CD14-positive monocyte (primary cell): ENCODE data around the gene XRCC4. TPM values are rescaled to one million over a fixed set of nuclear protein-coding genes. Genes with fewer than 3 reads are reported as not detected.

Experiments
- DNase-seq, 3 donors: peaks; one replicate each; pipeline ENCODE4 v3.0.0-alpha.2; 2011 to 2022
- H2AFZ ChIP-seq: 2 replicates; pipeline ENCODE4 v1.6.0; 2012; ENCODE audit warnings: mild to moderate bottlenecking, low read depth, low read length, inconsistent platforms; ENCODE audit not compliant: insufficient read depth, poor library complexity, severe bottlenecking
- H3K27ac ChIP-seq, 2 donors: 1 replicate in 1 of 2; 2 replicates in 1 of 2; pipeline ENCODE4 v1.5.1; 2012 to 2013; ENCODE audit warnings: low read length in 2 of 2, control low read depth in 1 of 2, inconsistent platforms in 1 of 2, low read depth in 1 of 2, mild to moderate bottlenecking in 1 of 2
- H3K27me3 ChIP-seq, 2 donors: one replicate each; pipeline versions ENCODE4 v1.6.0 to v1.6.1; 2011 to 2013; ENCODE audit warnings: low read length in 2 of 2; ENCODE audit not compliant: control insufficient read depth in 2 of 2, insufficient read depth in 2 of 2
- H3K36me3 ChIP-seq, 2 donors: replicated peaks in 1 of 2; 1 replicate in 1 of 2; 2 replicates in 1 of 2; pipeline versions ENCODE4 v1.5.1 to v1.6.1; 2012 to 2013; ENCODE audit warnings: low read length in 2 of 2, control low read depth in 1 of 2, inconsistent platforms in 1 of 2, mild to moderate bottlenecking in 1 of 2; ENCODE audit not compliant: insufficient read depth in 2 of 2, control insufficient read depth in 1 of 2
- H3K4me1 ChIP-seq, 2 donors: 1 replicate in 1 of 2; 2 replicates in 1 of 2; pipeline versions ENCODE4 v1.5.1 to v1.6.1; 2012 to 2013; ENCODE audit warnings: low read length in 2 of 2, control low read depth in 1 of 2, inconsistent platforms in 1 of 2, mild to moderate bottlenecking in 1 of 2, moderate library complexity in 1 of 2; ENCODE audit not compliant: insufficient read depth in 2 of 2, control insufficient read depth in 1 of 2
- H3K4me2 ChIP-seq: replicated peaks from 2 replicates; pipeline ENCODE3; 2012; ENCODE audit warnings: low read length, moderate library complexity, mild to moderate bottlenecking; ENCODE audit not compliant: poor library complexity, severe bottlenecking; ENCODE audit errors: extremely low read depth
- H3K4me3 ChIP-seq, 3 experiments: fragments of 200-600 bp in 1 of 3; sonication (generic) in 1 of 3; replicated peaks in 1 of 3; 1 replicate in 2 of 3; 2 replicates in 1 of 3; pipeline ENCODE4 v1.5.1; 2011 to 2013; ENCODE audit warnings: low read length in 3 of 3, mild to moderate bottlenecking in 3 of 3, control low read depth in 2 of 3, low read depth in 2 of 3, inconsistent platforms in 1 of 3, moderate library complexity in 1 of 3
- H3K79me2 ChIP-seq: 2 replicates; pipeline ENCODE4 v1.6.0; 2012; ENCODE audit warnings: mild to moderate bottlenecking, control low read depth, inconsistent platforms, low read length, moderate library complexity; ENCODE audit not compliant: insufficient read depth
- H3K9ac ChIP-seq: 2 replicates; pipeline ENCODE4 v1.6.0; 2017; ENCODE audit warnings: low read length, mild to moderate bottlenecking; ENCODE audit not compliant: insufficient read depth, poor library complexity, severe bottlenecking
- H3K9me3 ChIP-seq, 2 donors: replicated peaks in 1 of 2; 1 replicate in 1 of 2; 2 replicates in 1 of 2; pipeline versions ENCODE4 v1.5.1 to v1.6.1; 2012 to 2013; ENCODE audit warnings: low read length in 2 of 2, control low read depth in 1 of 2; ENCODE audit not compliant: control insufficient read depth in 1 of 2, insufficient read depth in 1 of 2
- H4K20me1 ChIP-seq: 2 replicates; pipeline ENCODE4 v1.6.0; 2012; ENCODE audit warnings: mild to moderate bottlenecking, low read length, control low read depth, moderate library complexity; ENCODE audit not compliant: insufficient read depth
- H3K27ac Mint-ChIP-seq, 7 donors: one replicate each; pipeline ENCODE4 v1.8.0; 2020; ENCODE audit warnings: mild to moderate bottlenecking in 7 of 7, mixed read lengths in 7 of 7, moderate library complexity in 6 of 7, inconsistent platforms in 2 of 7
- H3K27me3 Mint-ChIP-seq, 3 donors: one replicate each; pipeline ENCODE4 v1.8.0; 2021 to 2022; ENCODE audit warnings: low read depth in 3 of 3, mild to moderate bottlenecking in 3 of 3, mixed read lengths in 3 of 3, moderate library complexity in 3 of 3, inconsistent platforms in 1 of 3
- H3K36me3 Mint-ChIP-seq, 2 donors: one replicate each; pipeline ENCODE4 v1.8.0; 2020; ENCODE audit warnings: mixed read lengths in 2 of 2, inconsistent platforms in 1 of 2, mild to moderate bottlenecking in 1 of 2
- H3K4me1 Mint-ChIP-seq: one replicate; pipeline ENCODE4 v1.8.0; 2020; ENCODE audit warnings: mild to moderate bottlenecking, mixed read lengths
- H3K4me3 Mint-ChIP-seq, 2 donors: one replicate each; pipeline ENCODE4 v1.8.0; 2020; ENCODE audit warnings: mild to moderate bottlenecking in 2 of 2, mixed read lengths in 2 of 2, moderate library complexity in 1 of 2
- H3K9me3 Mint-ChIP-seq, 7 donors: one replicate each; pipeline ENCODE4 v1.8.0; 2020 to 2022; ENCODE audit warnings: mixed read lengths in 7 of 7, mild to moderate bottlenecking in 6 of 7, moderate library complexity in 6 of 7, inconsistent platforms in 2 of 7
- WGBS: methylation state at CpG from one replicate; pipeline ENCODE4 v1.1.5; 2013; ENCODE audit warnings: missing lambda C conversion rate; ENCODE audit not compliant: insufficient coverage; 5-methylcytosine and 5-hydroxymethylcytosine counted together
- intact Hi-C, 2 donors: fragments of 100-400 bp; cut with micrococcal nuclease; formaldehyde crosslinking; loops; one replicate each; pipeline versions ENCODE4 v1.15.0 to v1.15.1; 2023
- polyA plus RNA-seq, 3 donors: library from polyadenylated mRNA; depleted of rRNA in 1 of 3; unstranded in 2 of 3; stranded (reverse) in 1 of 3; fragments of 300-500 nt in 2 of 3; fragments of >200 nt in 1 of 3; fragmentation: Illumina TruSeq in 2 of 3; gene quantifications; 1 replicate in 2 of 3; 2 replicates in 1 of 3; pipeline ENCODE4 v1.2.3, GENCODE V29; 2012 to 2021
- TF ChIP-seq, protein P1 (sequence below): fragments of 200-600 bp; IDR thresholded peaks from one replicate; pipeline ENCODE4 v1.8.0; 2022; ENCODE audit warnings: antibody characterized with exemption, mild to moderate bottlenecking

The XRCC4 gene
- polyA plus RNA-seq, 3 donors = 4.0 to 21.8 (median 16.3) TPM

DNA sequence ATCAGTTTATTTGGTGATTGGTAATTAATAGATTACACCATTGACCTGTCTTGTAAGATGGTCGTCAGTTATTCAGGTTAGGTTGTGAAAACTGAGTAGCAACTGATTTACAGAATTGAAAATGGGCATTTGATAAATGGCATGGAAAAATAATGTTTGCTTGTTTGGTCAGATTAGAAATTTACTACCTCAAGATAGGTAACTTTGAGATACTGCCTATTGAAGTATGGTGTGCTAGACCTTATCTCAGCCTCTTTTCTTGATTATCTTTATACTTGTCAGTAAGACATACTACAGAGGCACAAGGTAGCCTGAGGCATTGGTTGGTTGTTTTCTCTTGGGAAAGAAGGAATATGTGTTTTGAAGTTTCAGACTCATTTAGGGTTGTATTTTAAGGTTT lies 174.5 kb downstream of the XRCC4 start:
- Histone ChIP-seq H3K9me3 (no peaks in the 10 kb centered on the region), H3K9ac (no peak overlapping the region), H3K27ac (no peak overlapping the region), H3K27me3 (no peaks in the 10 kb centered on the region), H3K4me3 (no peak overlapping the region), H4K20me1 (no peaks in the 10 kb centered on the region), H3K79me2 (no peaks in the 10 kb centered on the region), H3K4me2 (no peak overlapping the region), H3K36me3 (no peaks in the 10 kb centered on the region), H2AFZ (no peak overlapping the region), H3K4me1 (peaks cover 7 to 16% of the 10 kb centered on the region in 2 donors)
- H3K36me3 Mint-ChIP-seq = peaks cover 8 to 13% of the 10 kb centered on the region in 2 donors
- H3K4me3 Mint-ChIP-seq = no peak overlapping the region
- peaks cover 0 to 2% (median 2%) of the 10 kb centered on the region in 3 donors for H3K27me3 Mint-ChIP-seq
- no peak overlapping the region for H3K27ac Mint-ChIP-seq
- intact Hi-C loops = no loop called here
- TF ChIP-seq, protein P1, sequence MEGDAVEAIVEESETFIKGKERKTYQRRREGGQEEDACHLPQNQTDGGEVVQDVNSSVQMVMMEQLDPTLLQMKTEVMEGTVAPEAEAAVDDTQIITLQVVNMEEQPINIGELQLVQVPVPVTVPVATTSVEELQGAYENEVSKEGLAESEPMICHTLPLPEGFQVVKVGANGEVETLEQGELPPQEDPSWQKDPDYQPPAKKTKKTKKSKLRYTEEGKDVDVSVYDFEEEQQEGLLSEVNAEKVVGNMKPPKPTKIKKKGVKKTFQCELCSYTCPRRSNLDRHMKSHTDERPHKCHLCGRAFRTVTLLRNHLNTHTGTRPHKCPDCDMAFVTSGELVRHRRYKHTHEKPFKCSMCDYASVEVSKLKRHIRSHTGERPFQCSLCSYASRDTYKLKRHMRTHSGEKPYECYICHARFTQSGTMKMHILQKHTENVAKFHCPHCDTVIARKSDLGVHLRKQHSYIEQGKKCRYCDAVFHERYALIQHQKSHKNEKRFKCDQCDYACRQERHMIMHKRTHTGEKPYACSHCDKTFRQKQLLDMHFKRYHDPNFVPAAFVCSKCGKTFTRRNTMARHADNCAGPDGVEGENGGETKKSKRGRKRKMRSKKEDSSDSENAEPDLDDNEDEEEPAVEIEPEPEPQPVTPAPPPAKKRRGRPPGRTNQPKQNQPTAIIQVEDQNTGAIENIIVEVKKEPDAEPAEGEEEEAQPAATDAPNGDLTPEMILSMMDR = no peak
- H3K4me1 Mint-ChIP-seq = peaks cover 18% of the 10 kb centered on the region
- no peak for DNase-seq
- no CpG with 5 or more reads among the region's 1 CpG for WGBS
- peaks cover 0 to 3% (median 2%) of the 10 kb centered on the region in 7 donors for H3K9me3 Mint-ChIP-seq

DNA sequence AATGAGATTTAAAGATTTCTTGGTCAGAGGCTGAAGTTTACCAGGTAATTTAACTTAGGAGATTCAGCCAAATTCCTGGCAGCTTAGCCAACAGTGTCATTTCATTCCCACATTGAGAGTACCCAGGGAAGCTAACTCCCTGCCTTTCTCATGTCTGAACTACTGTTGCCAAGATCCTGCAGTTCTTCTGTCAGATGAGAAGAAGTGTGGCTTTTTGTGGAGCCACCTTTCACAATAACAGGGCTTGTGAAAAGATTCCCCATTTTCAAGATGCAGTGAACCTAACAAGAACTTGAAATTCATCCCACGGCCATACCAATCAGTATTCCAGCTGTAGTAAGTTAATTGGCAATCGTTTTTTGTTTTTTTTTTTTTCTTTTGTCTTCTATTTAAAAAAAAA lies 176.4 kb downstream of the XRCC4 start:
- Histone ChIP-seq H3K9me3 (no peaks in the 10 kb centered on the region), H3K36me3 (no peaks in the 10 kb centered on the region), H3K4me2 (no peak overlapping the region), H3K4me1 (peaks cover 7 to 16% of the 10 kb centered on the region in 2 donors), H3K27ac (no peak overlapping the region), H3K27me3 (no peaks in the 10 kb centered on the region), H3K79me2 (no peaks in the 10 kb centered on the region), H3K4me3 (no peak overlapping the region), H4K20me1 (no peaks in the 10 kb centered on the region), H3K9ac (no peak overlapping the region), H2AFZ (no peak overlapping the region)
- TF ChIP-seq, protein P1 = no peak
- no peak overlapping the region for H3K4me3 Mint-ChIP-seq
- no peak for DNase-seq
- intact Hi-C loops = no loop called here
- H3K9me3 Mint-ChIP-seq = peaks cover 0 to 4% (median 2%) of the 10 kb centered on the region in 7 donors
- WGBS = no CpG with 5 or more reads among the region's 2 CpGs
- no peak overlapping the region for H3K27ac Mint-ChIP-seq
- peaks cover 15% of the 10 kb centered on the region for H3K4me1 Mint-ChIP-seq
- H3K27me3 Mint-ChIP-seq = peaks cover 0 to 2% (median 2%) of the 10 kb centered on the region in 3 donors
- peaks cover 12 to 14% of the 10 kb centered on the region in 2 donors for H3K36me3 Mint-ChIP-seq
